Prostate gland (tissue), 2 donors: ENCODE data around the gene RAB1A. TPM values are rescaled to one million over a fixed set of nuclear protein-coding genes. Genes with fewer than 3 reads are reported as not detected.

Experiments used
- DNase-seq: peaks from one replicate; pipeline ENCODE4 v3.0.0-alpha.2; 2019; ENCODE audit warnings: low spot score
- H3K27ac ChIP-seq, 2 donors: fragments of 200-600 bp; sonication (generic); 2 replicates each; pipeline ENCODE4 v1.5.1; 2017 to 2019
- H3K27me3 ChIP-seq: fragments of 200-600 bp; sonication (generic); replicated peaks from 2 replicates; pipeline ENCODE4 v1.5.1; 2019; ENCODE audit not compliant: insufficient read depth
- H3K36me3 ChIP-seq, 2 donors: fragments of 200-600 bp; sonication (generic); 1 replicate in 1 of 2; 2 replicates in 1 of 2; pipeline versions ENCODE4 v1.5.1 to v1.8.1; 2017 to 2019
- H3K4me1 ChIP-seq: fragments of 200-600 bp; sonication (generic); replicated peaks from 2 replicates; pipeline ENCODE4 v1.5.1; 2019
- H3K4me3 ChIP-seq, 2 donors: fragments of 200-600 bp; sonication (generic); 2 replicates each; pipeline ENCODE4 v1.5.1; 2017 to 2019
- H3K9me3 ChIP-seq: fragments of 200-600 bp; sonication (generic); 2 replicates; pipeline ENCODE4 v1.5.1; 2017
- POLR2A ChIP-seq: fragments of 450-650 bp; IDR thresholded peaks from one replicate; pipeline ENCODE4 v1.6.1; 2016; ENCODE audit warnings: antibody characterized with exemption, mild to moderate bottlenecking
- POLR2AphosphoS5 ChIP-seq: sonication (generic); formaldehyde crosslinking; IDR thresholded peaks from one replicate; pipeline ENCODE4 v1.6.1; 2017; ENCODE audit warnings: antibody characterized with exemption
- WGBS: methylation state at CpG from one replicate; pipeline ENCODE4 v1.1.5; 2018; 5-methylcytosine and 5-hydroxymethylcytosine counted together
- intact Hi-C: fragments of 100-400 bp; cut with DNase I; formaldehyde crosslinking; loops from one replicate; pipeline ENCODE4 v1.14.2; 2022
- total RNA-seq, 2 donors: library from RNA; depleted of rRNA; stranded (reverse); fragments of >200 nt; gene quantifications; one replicate each; pipeline ENCODE4 v1.1.0, GENCODE V29; 2016
- TF ChIP-seq, protein P1 (sequence below), 4 experiments: fragments of 200-600 bp in 2 of 4; fragments of 450-650 bp in 2 of 4; sonication (generic) in 2 of 4; IDR thresholded peaks; 1 replicate in 3 of 4; 2 replicates in 1 of 4; pipeline ENCODE4 v1.5.1; 2016 to 2019; ENCODE audit warnings: antibody characterized with exemption in 4 of 4, mild to moderate bottlenecking in 2 of 4, moderate library complexity in 2 of 4

Gene RAB1A
- total RNA-seq, 2 donors from 2014 or later = 50.3 to 67.6 TPM

DNA sequence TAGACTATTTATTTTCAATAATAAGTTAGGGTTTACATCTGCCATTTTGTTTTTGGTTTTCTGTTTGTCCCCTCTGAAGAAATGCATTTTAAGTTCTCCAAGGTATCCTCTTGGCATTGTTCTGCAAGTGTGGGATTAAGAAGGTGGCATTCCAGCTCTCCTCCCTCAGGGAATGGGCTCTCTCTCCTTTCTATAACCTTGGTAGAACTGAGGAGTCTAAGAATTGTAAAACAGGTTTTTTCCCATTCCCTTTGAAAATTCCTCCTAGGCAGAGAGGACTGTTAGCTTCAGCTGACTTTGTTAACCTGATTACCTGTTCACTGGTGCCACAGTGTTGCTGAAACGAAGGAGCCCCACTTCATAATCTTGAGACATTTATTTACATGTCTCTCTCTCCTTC is 26.1 kb upstream of the RAB1A start:
- intact Hi-C loops = no loop called here
- DNase-seq = no peak
- Histone ChIP-seq H3K4me3 (no peak overlapping the region), H3K27ac (no peak overlapping the region), H3K27me3 (no peaks in the 10 kb centered on the region), H3K4me1 (no peaks in the 10 kb centered on the region), H3K9me3 (no peaks in the 10 kb centered on the region), H3K36me3 (no peaks in the 10 kb centered on the region)
- TF ChIP-seq POLR2AphosphoS5 = no peak
- TF ChIP-seq POLR2A = no peak
- TF ChIP-seq, protein P1, sequence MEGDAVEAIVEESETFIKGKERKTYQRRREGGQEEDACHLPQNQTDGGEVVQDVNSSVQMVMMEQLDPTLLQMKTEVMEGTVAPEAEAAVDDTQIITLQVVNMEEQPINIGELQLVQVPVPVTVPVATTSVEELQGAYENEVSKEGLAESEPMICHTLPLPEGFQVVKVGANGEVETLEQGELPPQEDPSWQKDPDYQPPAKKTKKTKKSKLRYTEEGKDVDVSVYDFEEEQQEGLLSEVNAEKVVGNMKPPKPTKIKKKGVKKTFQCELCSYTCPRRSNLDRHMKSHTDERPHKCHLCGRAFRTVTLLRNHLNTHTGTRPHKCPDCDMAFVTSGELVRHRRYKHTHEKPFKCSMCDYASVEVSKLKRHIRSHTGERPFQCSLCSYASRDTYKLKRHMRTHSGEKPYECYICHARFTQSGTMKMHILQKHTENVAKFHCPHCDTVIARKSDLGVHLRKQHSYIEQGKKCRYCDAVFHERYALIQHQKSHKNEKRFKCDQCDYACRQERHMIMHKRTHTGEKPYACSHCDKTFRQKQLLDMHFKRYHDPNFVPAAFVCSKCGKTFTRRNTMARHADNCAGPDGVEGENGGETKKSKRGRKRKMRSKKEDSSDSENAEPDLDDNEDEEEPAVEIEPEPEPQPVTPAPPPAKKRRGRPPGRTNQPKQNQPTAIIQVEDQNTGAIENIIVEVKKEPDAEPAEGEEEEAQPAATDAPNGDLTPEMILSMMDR (IDR thresholded peaks at IDR 0.05) = no peak
- WGBS = 50% methylated on average over 1 of the region's 1 CpG

DNA sequence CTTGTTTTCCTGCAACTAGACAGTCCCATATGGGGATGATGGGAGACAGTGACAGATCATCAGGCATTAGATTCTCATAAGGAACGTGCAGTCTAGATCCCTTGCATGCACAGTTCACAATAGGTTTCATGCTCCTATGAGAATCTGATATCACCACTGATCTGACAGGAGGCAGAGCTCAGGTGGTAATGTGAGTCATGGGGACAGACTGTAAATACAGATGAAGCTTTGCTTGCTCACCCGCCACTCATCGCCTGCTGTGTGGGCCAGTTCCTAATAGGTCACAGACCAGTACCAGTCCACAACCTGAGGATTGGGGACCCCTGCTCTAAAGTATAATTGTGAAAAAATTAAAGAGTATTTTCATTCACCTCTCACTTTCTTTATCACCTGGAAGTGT is 23.6 kb upstream of the RAB1A start:
- no peaks in the 10 kb centered on the region for H3K27me3 ChIP-seq
- H3K36me3 ChIP-seq = no peaks in the 10 kb centered on the region
- no peak for DNase-seq
- no peaks in the 10 kb centered on the region for H3K9me3 ChIP-seq
- no peak overlapping the region for H3K4me3 ChIP-seq
- H3K27ac ChIP-seq = no peak overlapping the region
- intact Hi-C loops = no loop called here
- no peaks in the 10 kb centered on the region for H3K4me1 ChIP-seq
- TF ChIP-seq, protein P1 (IDR thresholded peaks at IDR 0.05) = no peak
- TF ChIP-seq POLR2AphosphoS5 = no peak
- 90% methylated on average over 3 of the region's 3 CpGs for WGBS

DNA sequence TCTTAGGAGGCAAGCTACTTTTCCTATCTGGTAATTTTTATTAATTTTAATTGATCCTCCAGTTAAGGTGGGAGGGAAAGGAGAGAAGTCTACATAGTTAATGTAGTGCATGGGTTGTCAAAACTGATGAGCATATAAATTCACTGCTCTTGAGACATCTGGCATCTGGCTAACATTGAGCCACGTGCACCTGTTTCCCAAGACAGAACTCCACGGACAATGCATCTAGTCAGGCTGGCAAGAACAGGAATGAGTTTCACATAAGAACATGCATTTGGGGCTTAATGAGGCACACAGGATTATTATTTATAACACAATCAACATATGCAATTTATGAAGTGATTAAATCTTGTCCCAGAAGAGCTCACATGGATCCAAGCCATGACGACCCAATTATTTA is 16.2 kb upstream of the RAB1A start:
- Histone ChIP-seq H3K27me3 (no peaks in the 10 kb centered on the region), H3K27ac (no peak overlapping the region), H3K4me1 (no peaks in the 10 kb centered on the region), H3K9me3 (no peaks in the 10 kb centered on the region), H3K36me3 (no peaks in the 10 kb centered on the region), H3K4me3 (no peak overlapping the region)
- no peak for DNase-seq
- 57% methylated on average over 3 of the region's 3 CpGs for WGBS
- intact Hi-C loops = no loop called here
- TF ChIP-seq, protein P1 (IDR thresholded peaks at IDR 0.05) = no peak
- TF ChIP-seq POLR2AphosphoS5 (no peak), POLR2A (no peak)

DNA sequence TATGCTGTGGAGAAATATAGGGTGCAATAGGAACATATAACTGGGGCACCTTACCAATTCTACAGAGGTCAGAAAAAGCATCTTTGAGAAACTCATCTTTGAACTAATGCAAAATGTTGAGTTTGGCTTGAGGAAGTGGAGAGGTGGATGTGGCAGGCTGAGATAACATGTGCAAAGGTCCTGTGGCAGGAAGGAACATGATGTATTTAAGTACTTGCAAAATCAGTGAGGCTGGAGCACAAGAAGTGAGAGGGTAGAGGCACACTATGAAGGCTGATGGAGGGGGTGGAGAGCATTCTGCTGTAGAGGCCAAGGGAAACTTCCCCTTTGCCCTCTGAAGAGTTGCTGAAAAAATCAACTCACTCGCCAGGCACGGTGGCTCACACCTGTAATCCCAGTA is 14.7 kb upstream of the RAB1A start:
- 85% methylated on average over 1 of the region's 2 CpGs for WGBS
- Histone ChIP-seq H3K4me1 (no peaks in the 10 kb centered on the region), H3K36me3 (no peaks in the 10 kb centered on the region), H3K4me3 (no peak overlapping the region), H3K9me3 (no peaks in the 10 kb centered on the region), H3K27me3 (no peaks in the 10 kb centered on the region), H3K27ac (no peak overlapping the region)
- intact Hi-C loops = no loop called here
- TF ChIP-seq, protein P1 (IDR thresholded peaks at IDR 0.05) = no peak
- TF ChIP-seq POLR2AphosphoS5 (no peak), POLR2A (no peak)
- no peak for DNase-seq

DNA sequence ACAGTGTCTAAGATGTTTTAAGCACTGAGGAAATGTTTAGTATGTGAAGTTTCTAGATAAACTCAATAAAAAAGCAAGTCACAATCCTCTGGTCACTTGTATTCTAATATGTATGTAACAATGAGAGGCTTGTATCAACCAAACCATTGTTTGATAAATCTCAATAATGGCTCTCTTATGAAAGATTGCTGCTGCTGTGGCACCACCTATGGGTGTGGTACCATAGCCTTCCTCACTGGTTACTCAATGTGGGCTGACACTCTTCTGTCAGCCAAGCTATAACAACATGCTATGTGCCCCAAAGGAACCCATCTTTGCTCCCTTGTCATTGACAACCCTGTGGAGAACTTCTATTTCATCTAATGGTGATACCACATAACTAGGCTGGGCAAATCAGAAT is 12.6 kb upstream of the RAB1A start:
- H3K27me3 ChIP-seq = no peaks in the 10 kb centered on the region
- intact Hi-C loops = no loop called here
- no peak for DNase-seq
- H3K27ac ChIP-seq = no peak overlapping the region
- H3K36me3 ChIP-seq = no peaks in the 10 kb centered on the region
- TF ChIP-seq, protein P1 (IDR thresholded peaks at IDR 0.05) = no peak
- TF ChIP-seq POLR2A (no peak), POLR2AphosphoS5 (no peak)
- H3K9me3 ChIP-seq = no peaks in the 10 kb centered on the region
- H3K4me3 ChIP-seq = no peak overlapping the region
- H3K4me1 ChIP-seq = no peaks in the 10 kb centered on the region
